ENCODE data around the gene PRPSAP2.

PRPSAP2 gene

DNA sequence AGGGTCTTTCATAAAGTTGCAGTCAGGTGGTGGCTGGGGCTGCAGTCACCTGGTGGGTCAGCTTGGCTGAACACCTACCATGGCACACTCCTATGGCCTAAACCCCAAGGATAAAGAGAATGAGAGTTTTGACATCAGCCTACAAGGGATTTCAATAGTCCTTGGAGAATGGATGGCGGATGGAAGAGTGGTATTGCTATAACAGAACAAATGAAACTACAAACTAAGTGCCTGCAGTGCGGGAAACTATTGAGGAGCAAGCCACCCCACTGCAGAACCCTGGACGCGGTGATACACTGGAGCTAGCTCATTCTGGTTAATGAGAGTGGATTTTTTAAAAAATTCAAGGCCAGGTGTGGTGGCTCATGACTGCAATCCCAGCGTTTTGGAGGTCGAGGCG lies 3.0 kb upstream of the PRPSAP2 start:
- peak overlapping the region; percentile 75 for H3K4me3 ChIP-seq (ENCODE audit: low read depth, low read length)
- TF ChIP-seq CTCF (IDR thresholded peaks at IDR 0.05; ENCODE audit: control insufficient read depth, extremely low read depth, insufficient read depth), result no peak
- no peak for DNase-seq (ENCODE audit: low read depth)

- TF ChIP-seq CTCF (IDR thresholded peaks at IDR 0.05; ENCODE audit: control insufficient read depth, extremely low read depth, insufficient read depth), result no peak
- peak overlapping the region; percentile 75 for H3K4me3 ChIP-seq (ENCODE audit: low read depth, low read length)
- DNase-seq (ENCODE audit: low read depth), result peak; percentile 88
Measured at GRCh38 chr17:18855831-18856569, 1.9 kb upstream of the PRPSAP2 start.

GRCh38 chr17:18856570-18856915 lies 1.4 kb upstream of the PRPSAP2 start:
- no peak for DNase-seq (ENCODE audit: low read depth)
- H3K4me3 ChIP-seq (ENCODE audit: low read depth, low read length), result peak overlapping the region; percentile 75
- TF ChIP-seq CTCF (IDR thresholded peaks at IDR 0.05; ENCODE audit: control insufficient read depth, extremely low read depth, insufficient read depth), result no peak

DNA sequence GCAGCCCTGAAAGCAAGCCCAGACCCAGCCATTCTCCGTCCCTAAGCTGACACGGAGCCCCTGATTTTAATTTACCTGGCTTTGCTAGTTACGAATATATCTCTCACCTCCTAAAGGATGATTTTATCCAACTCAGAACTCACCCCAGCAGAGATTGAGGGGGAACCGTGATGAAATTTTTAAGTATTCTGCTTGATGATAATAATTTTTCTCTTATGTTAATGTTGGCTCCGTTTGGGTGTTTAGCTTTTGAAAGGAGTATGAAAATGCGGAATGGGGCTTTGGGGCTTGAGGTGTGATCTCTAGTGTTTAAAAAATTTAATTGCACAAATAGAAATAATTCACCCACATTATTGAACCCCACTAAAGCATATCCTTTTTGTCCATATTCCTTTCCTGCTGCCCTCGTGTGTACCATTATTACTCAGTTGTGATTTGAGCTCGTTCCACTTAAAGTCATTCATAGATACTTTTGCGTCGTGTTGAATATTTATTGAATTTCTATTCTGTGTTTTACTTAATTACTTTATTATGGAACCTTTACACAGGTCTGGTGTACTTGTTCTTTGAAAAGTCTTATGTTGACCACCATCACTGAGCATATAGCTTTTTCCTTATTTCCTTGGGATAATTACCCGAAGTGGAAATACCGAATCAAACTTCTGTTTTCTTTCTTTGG lies 775 bp downstream of the PRPSAP2 start:
- H3K4me3 ChIP-seq (ENCODE audit: low read depth, low read length), result peak overlapping the region; percentile 57
- no peak for DNase-seq (ENCODE audit: low read depth)
- TF ChIP-seq CTCF (IDR thresholded peaks at IDR 0.05; ENCODE audit: control insufficient read depth, extremely low read depth, insufficient read depth), result no peak

- TF ChIP-seq CTCF (IDR thresholded peaks at IDR 0.05; ENCODE audit: control insufficient read depth, extremely low read depth, insufficient read depth), result no peak
- no peak for DNase-seq (ENCODE audit: low read depth)
- H3K4me3 ChIP-seq (ENCODE audit: low read depth, low read length), result peak overlapping the region; percentile 57
Measured at GRCh38 chr17:18859256-18859655, 1.3 kb downstream of the PRPSAP2 start.

GRCh38 chr17:18860161-18860972 lies 2.4 kb downstream of the PRPSAP2 start:
- DNase-seq (ENCODE audit: low read depth), result no peak
- no peak for TF ChIP-seq CTCF (IDR thresholded peaks at IDR 0.05; ENCODE audit: control insufficient read depth, extremely low read depth, insufficient read depth)
- H3K4me3 ChIP-seq (ENCODE audit: low read depth, low read length), result no peak overlapping the region
